HG02678 (cell line): ENCODE data around the gene ECM2.

Experiments
- ATAC-seq: cut with Tn5 transposase; IDR thresholded peaks from one replicate; pipeline ENCODE4 v1.9.1; 2021; ENCODE audit warnings: mild to moderate bottlenecking, moderate library complexity; ENCODE audit not compliant: unreplicated experiment

Gene ECM2

DNA sequence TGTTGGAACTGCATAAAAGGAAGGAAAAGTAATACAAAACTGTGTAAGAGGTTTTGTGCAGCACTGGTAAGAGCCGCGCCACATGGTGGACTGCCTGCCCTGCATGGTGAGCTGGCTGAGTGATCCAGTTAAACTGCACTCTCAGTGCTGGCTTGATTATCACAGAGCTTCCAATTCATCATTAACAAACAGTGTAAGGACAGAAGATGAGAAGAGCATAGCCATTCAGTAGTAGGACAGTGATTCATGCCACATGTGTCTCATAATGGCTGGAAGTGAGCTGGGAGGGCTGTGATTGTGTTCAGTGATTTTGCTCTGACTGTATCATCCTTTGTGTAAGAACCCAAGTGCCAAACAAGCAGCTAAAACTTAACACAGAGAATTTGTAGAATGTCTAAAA lies 67.6 kb downstream of the ECM2 start:
- no peak for ATAC-seq

- no peak for ATAC-seq
Observed at GRCh38 chr9:92467511-92467910, 68.3 kb downstream of the ECM2 start.

- no peak for ATAC-seq
Observed at GRCh38 chr9:92467041-92467440, 68.7 kb downstream of the ECM2 start.

- ATAC-seq: no peak
Observed at GRCh38 chr9:92463984-92464383, 71.8 kb downstream of the ECM2 start.

DNA sequence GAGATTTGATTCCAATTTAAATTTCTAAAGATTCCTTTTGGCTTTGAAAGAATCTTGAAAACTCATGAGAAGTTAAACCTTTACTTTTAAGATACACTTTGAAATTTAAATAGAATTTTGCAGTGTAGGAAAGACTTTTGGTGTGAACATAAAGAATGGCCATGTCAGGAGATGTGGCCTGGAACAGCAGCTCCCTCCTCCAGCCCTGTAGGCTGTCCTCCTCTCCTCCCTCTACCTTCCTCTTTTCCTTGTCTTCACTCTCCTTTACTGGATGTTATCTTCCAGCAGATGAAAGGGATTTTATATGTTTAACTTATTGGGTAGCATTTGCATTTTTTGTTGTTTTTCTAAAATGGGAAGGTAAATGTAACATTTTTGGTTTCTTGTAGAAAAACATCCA lies 72.4 kb downstream of the ECM2 start:
- ATAC-seq: no peak

DNA sequence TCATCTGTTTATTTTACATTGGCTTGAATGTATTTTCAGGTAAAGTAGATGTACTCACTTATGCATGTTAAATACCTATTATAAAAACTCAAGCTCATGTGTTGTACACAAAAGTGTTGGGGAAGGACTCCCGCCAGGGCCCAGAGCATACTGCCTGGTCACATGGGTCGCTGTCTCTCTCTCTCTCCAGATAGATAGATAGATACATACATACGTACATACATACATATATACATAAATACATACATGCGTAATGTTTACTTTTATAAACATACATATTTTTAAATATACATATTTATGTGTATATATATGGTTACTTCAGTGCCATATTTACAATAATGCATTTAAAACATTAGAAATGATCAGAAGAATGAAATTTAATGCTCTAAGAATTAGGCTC lies 78.2 kb downstream of the ECM2 start:
- no peak for ATAC-seq

- ATAC-seq: no peak
Observed at GRCh38 chr9:92455217-92455616, 80.6 kb downstream of the ECM2 start.

GRCh38 chr9:92446536-92446935 lies 89.3 kb downstream of the ECM2 start:
- no peak for ATAC-seq
